Measurements from ENCODE around the gene CATSPER3. TPM values are rescaled to one million over a fixed set of nuclear protein-coding genes. Genes with fewer than 3 reads are reported as not detected.

The CATSPER3 gene
- total and polyA plus RNA-seq, 2 experiments from 2014 or later: 1.6 TPM; not detected in 1

- Histone ChIP-seq H3K4me3 (no peak overlapping the region), H3K9me3 (ENCODE audit: low read depth) (no peaks in the 10 kb centered on the region), H3K36me3 (no peaks in the 10 kb centered on the region), H3K4me1 (ENCODE audit: low read depth) (no peaks in the 10 kb centered on the region), H3K27ac (no peak overlapping the region), H3K27me3 (peaks cover 100% of the 10 kb centered on the region)
- no peak for TF ChIP-seq CTCF (IDR thresholded peaks at IDR 0.05; ENCODE audit: low read depth, low read length)
- DNase-seq (ENCODE audit: low read depth in 1 of 2, low spot score in 1 of 2): no peak
Measured at GRCh38 chr5:135051399-135051798, 83.7 kb downstream of the CATSPER3 start.

GRCh38 chr5:135051872-135052271, 84.2 kb downstream of the CATSPER3 start:
- H3K4me1 ChIP-seq (ENCODE audit: low read depth): no peaks in the 10 kb centered on the region
- H3K36me3 ChIP-seq: no peaks in the 10 kb centered on the region
- H3K9me3 ChIP-seq (ENCODE audit: low read depth): no peaks in the 10 kb centered on the region
- no peak overlapping the region for H3K4me3 ChIP-seq
- TF ChIP-seq CTCF (IDR thresholded peaks at IDR 0.05; ENCODE audit: low read depth, low read length): no peak
- no peak overlapping the region for H3K27ac ChIP-seq
- H3K27me3 ChIP-seq: peaks cover 100% of the 10 kb centered on the region
- DNase-seq (ENCODE audit: low read depth in 1 of 2, low spot score in 1 of 2): no peak

GRCh38 chr5:135052511-135053145, 84.9 kb downstream of the CATSPER3 start:
- Histone ChIP-seq H3K9me3 (ENCODE audit: low read depth) (no peaks in the 10 kb centered on the region), H3K27ac (no peak overlapping the region), H3K4me1 (ENCODE audit: low read depth) (no peaks in the 10 kb centered on the region), H3K27me3 (peaks cover 100% of the 10 kb centered on the region), H3K36me3 (no peaks in the 10 kb centered on the region), H3K4me3 (no peak overlapping the region)
- TF ChIP-seq CTCF (IDR thresholded peaks at IDR 0.05; ENCODE audit: low read depth, low read length): no peak
- DNase-seq (ENCODE audit: low read depth in 1 of 2, low spot score in 1 of 2): no peak

- no peaks in the 10 kb centered on the region for H3K9me3 ChIP-seq (ENCODE audit: low read depth)
- H3K36me3 ChIP-seq: no peaks in the 10 kb centered on the region
- no peaks in the 10 kb centered on the region for H3K4me1 ChIP-seq (ENCODE audit: low read depth)
- TF ChIP-seq CTCF (IDR thresholded peaks at IDR 0.05; ENCODE audit: low read depth, low read length): no peak
- no peak overlapping the region for H3K4me3 ChIP-seq
- peaks cover 100% of the 10 kb centered on the region for H3K27me3 ChIP-seq
- H3K27ac ChIP-seq: no peak overlapping the region
- DNase-seq (ENCODE audit: low read depth in 1 of 2, low spot score in 1 of 2): no peak
Measured at GRCh38 chr5:135053278-135053677, 85.6 kb downstream of the CATSPER3 start.

- no peaks in the 10 kb centered on the region for H3K9me3 ChIP-seq (ENCODE audit: low read depth)
- no peak for TF ChIP-seq CTCF (IDR thresholded peaks at IDR 0.05; ENCODE audit: low read depth, low read length)
- peaks cover 100% of the 10 kb centered on the region for H3K27me3 ChIP-seq
- no peak overlapping the region for H3K27ac ChIP-seq
- H3K36me3 ChIP-seq: no peaks in the 10 kb centered on the region
- no peaks in the 10 kb centered on the region for H3K4me1 ChIP-seq (ENCODE audit: low read depth)
- H3K4me3 ChIP-seq: no peak overlapping the region
- DNase-seq (ENCODE audit: low read depth in 1 of 2, low spot score in 1 of 2): no peak
Measured at GRCh38 chr5:135053989-135054388, 86.3 kb downstream of the CATSPER3 start.

Data from cardiac muscle cell (in vitro differentiated cells and primary cell).